ENCODE measurements around the gene TP53I11.

GRCh38 chr11:44911029-44911814, 39.5 kb downstream of the TP53I11 start:
- TF ChIP-seq CTCF (optimal IDR thresholded peaks at IDR 0.05 in 1 of 3, IDR thresholded peaks at IDR 0.05 in 1 of 3, conservative IDR thresholded peaks at IDR 0.05 in 1 of 3; ENCODE audit: extremely low read depth in 1 of 3, insufficient read depth in 2 of 3, low read length in 3 of 3) (peak; percentile 52 to 76 (median 73)), EZH2 (IDR thresholded peaks at IDR 0.05; ENCODE audit: low read length) (no peak)

Data from keratinocyte (primary cell).